Ovary (tissue), 3 donors: ENCODE measurements around the gene MARCHF4.

ENCODE experiments used
- CTCF ChIP-seq, 3 donors: fragments of 450-650 bp in 2 of 3; fragments of 200-600 bp in 1 of 3; IDR thresholded peaks; one replicate each; pipeline versions ENCODE4 v1.5.1 to v1.8.0; 2016 to 2022; ENCODE audit warnings: antibody characterized with exemption in 3 of 3, mild to moderate bottlenecking in 1 of 3
- EP300 ChIP-seq: sonication (generic); formaldehyde crosslinking; IDR thresholded peaks from one replicate; pipeline ENCODE4 v1.6.1; 2017; ENCODE audit warnings: antibody characterized with exemption
- POLR2A ChIP-seq: fragments of 450-650 bp; IDR thresholded peaks from one replicate; pipeline ENCODE4 v1.6.1; 2017; ENCODE audit warnings: antibody characterized with exemption, mild to moderate bottlenecking, moderate library complexity
- donor health status: DM: no; HTN: no; CAD: no.

GRCh38 chr2:216420367-216421101 is 48.3 kb upstream of the MARCHF4 start:
- TF ChIP-seq CTCF (IDR thresholded peaks at IDR 0.05) = no peak
- TF ChIP-seq POLR2A = no peak
- TF ChIP-seq EP300 = no peak
